Aorta (tissue), 5 donors: ENCODE results near the gene AP2A2. TPM values are rescaled to one million over a fixed set of nuclear protein-coding genes. Genes with fewer than 3 reads are reported as not detected.

Experiments used
- ATAC-seq: fragments of 200-7000 bp; cut with Tn5 transposase; one replicate; pipeline ENCODE4 v1.9.1; 2022; ENCODE audit warnings: moderate library complexity; ENCODE audit not compliant: low FRiP score
- DNase-seq, 2 donors: peaks; one replicate each; pipeline ENCODE4 v3.0.0-alpha.2; 2020
- H3K27ac ChIP-seq, 2 donors: one replicate each; pipeline ENCODE4 v1.5.1; 2013; ENCODE audit warnings: low read length in 2 of 2, mild to moderate bottlenecking in 2 of 2, moderate library complexity in 2 of 2, control low read depth in 1 of 2, inconsistent platforms in 1 of 2, low read depth in 1 of 2
- H3K27me3 ChIP-seq, 2 donors: one replicate each; pipeline ENCODE4 v1.6.1; 2013; ENCODE audit warnings: control low read depth in 1 of 2, low read length in 1 of 2, mild to moderate bottlenecking in 1 of 2, moderate library complexity in 1 of 2; ENCODE audit not compliant: insufficient read depth in 2 of 2, control insufficient read depth in 1 of 2
- H3K36me3 ChIP-seq, 2 donors: one replicate each; pipeline ENCODE4 v1.6.1; 2013; ENCODE audit warnings: control low read depth in 1 of 2, low read length in 1 of 2, mild to moderate bottlenecking in 1 of 2; ENCODE audit not compliant: insufficient read depth in 2 of 2, control insufficient read depth in 1 of 2
- H3K4me1 ChIP-seq, 2 donors: one replicate each; pipeline ENCODE4 v1.6.1; 2013; ENCODE audit warnings: low read length in 2 of 2, control low read depth in 1 of 2, mild to moderate bottlenecking in 1 of 2, moderate library complexity in 1 of 2; ENCODE audit not compliant: insufficient read depth in 2 of 2, control insufficient read depth in 1 of 2
- H3K4me3 ChIP-seq, 2 donors: one replicate each; pipeline ENCODE4 v1.5.1; 2013; ENCODE audit warnings: low read length in 2 of 2, control low read depth in 1 of 2, mild to moderate bottlenecking in 1 of 2
- H3K9me3 ChIP-seq: one replicate; pipeline ENCODE4 v1.6.1; 2013; ENCODE audit warnings: mild to moderate bottlenecking, low read length; ENCODE audit not compliant: control insufficient read depth
- WGBS, 2 donors: extraction: QIAGEN DNeasy Blood & Tissue Kit; methylation state at CpG; one replicate each; pipeline ENCODE4 v1.1.7; 2013; 5-methylcytosine and 5-hydroxymethylcytosine counted together
- intact Hi-C, 2 donors: fragments of 100-400 bp; cut with DNase I; formaldehyde crosslinking; loops; one replicate each; pipeline versions ENCODE4 v1.14.2 to v1.15.0; 2022
- polyA plus RNA-seq, 2 donors: library from polyadenylated mRNA; stranded (reverse); fragments of 200-250 nt; gene quantifications; one replicate each; pipeline ENCODE4 v1.2.3, GENCODE V29; 2013
- total RNA-seq, 2 donors: library from RNA; stranded (reverse); fragmentation: NEBNext Ultra II Directional; extraction: Animal tissue kit (Norgen Biotek cat#: 25700); gene quantifications; one replicate each; pipeline ENCODE4 v1.2.1, GENCODE V29; 2021
- donor health status: healthy with polysubstance abuse.
- donor health status: Bipolar disorder and iron deficiency.
- donor health status: DM: no; HTN: no; CAD: no.
- donor health status: DM: no; HTN: no; CAD: no.
- donor health status: DM: yes; HTN: yes; CAD: no.

The AP2A2 gene
- total and polyA plus RNA-seq, 4 donors, result 14.0 to 147 (median 70.3) TPM

DNA sequence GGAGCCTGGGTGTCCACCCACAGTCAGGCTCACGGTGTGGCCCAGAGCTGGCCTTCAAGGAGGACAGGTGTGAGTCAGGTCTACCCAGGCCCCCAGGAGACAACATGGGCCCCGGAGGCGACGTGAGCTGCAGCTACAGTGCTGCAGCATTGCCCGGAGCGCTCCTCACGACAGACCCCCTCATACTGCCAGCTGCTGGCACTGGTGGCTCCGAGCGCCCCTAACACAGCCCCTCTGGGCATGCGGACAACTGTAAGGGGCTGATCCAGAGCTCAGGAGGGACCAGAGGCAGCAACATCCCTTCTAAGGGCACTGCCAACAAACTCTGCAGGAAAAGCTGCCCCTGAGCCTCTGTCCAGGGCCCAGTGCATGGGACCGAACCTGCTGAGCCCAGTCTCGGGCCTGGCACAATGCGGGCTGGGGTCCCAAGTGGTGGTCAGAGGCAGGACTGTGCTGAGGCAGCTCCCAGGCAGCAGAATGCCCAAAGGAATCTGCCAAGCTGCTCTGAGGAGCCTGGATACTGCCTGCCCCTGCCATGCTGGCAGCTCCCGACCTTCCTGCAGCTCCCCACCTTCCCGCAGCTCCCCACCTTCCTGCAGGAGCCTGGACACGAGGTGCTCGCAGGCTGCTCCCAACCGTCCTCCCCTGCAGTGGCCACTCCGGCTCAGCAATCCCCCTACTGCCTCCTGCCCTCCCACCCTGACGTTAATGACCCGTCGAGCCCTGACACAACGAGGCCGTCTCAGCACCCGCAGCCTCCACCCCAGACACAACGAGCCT lies 30.1 kb upstream of the AP2A2 start:
- ATAC-seq (no peak), DNase-seq (no peak)
- no peak overlapping the region for H3K4me3 ChIP-seq
- no peaks in the 10 kb centered on the region for H3K9me3 ChIP-seq
- no peaks in the 10 kb centered on the region for H3K27me3 ChIP-seq
- H3K36me3 ChIP-seq, result peaks cover 0 to 3% of the 10 kb centered on the region in 2 donors
- no peaks in the 10 kb centered on the region for H3K4me1 ChIP-seq
- intact Hi-C loops, result no loop called here
- H3K27ac ChIP-seq, result no peak overlapping the region
- 84 to 85% methylated on average over 24 to 26 of the region's 26 CpGs for WGBS, 2 donors

DNA sequence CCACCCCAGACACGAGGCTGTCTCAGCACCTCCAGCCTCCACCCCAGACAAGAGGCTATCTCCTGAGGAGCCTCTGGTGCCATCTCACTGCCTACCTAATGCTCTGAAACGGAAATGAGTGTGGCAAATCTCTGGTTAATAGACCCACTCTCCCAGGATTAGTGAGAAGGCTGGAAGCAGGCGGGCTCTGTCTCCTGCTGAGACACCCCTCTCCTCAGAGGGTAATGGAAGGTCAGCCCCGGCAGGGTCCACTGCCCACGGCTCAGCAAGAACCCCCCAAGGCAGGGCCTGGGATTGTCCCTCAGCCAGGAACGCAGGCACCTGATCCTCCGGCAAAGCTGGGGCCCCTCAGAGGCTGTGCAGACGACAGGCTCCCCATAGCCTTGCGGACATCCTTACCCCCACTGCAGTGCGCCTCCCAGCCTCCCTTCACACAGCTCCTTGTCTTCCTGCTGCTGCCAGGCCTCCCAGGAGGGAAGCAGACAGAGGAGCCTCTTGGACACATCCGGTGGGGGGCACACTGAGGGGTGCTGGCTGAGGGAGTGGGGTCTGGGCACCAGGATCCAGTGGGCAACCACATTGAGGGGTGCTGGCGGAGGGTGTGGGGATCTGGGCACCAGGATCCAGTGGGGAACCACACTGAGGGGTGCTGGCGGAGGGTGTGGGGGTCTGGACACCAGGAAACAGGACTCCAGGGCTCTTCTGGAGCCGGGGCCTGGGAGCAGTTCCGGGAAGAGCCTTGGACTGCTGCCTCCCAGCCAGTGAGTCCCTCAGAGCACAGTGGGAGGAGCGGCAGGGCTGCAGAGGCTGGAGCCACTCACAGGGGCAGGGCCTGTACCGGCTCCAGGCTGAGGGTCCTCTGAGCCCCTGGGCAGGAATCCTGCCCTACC lies 28.2 kb upstream of the AP2A2 start:
- Histone ChIP-seq H3K9me3 (no peaks in the 10 kb centered on the region), H3K4me1 (no peaks in the 10 kb centered on the region), H3K27me3 (no peaks in the 10 kb centered on the region), H3K36me3 (peaks cover 0 to 5% of the 10 kb centered on the region in 2 donors), H3K27ac (no peak overlapping the region), H3K4me3 (no peak overlapping the region)
- no peak for DNase-seq
- intact Hi-C loops, result no loop called here
- no peak for ATAC-seq
- WGBS, 2 donors, result 83 to 87% methylated on average over 15 to 17 of the region's 17 CpGs

DNA sequence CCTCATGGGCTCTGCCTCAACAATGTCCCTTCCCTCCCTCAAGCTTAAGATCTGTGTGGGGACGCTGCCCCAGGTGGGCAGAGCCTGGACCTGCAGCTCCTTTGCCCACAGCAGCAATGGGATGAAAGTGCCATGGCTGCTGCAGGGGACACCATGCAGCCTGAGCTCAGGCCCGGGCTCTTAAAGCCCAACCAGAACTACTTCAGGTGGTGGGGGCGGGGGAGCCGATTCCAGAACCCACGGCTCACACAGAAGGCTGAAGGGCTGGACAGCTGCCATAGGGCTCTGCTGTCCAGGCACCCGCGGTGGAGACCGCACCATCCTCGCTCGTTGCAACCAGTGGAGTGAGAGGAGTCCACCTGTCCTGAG lies 27.5 kb upstream of the AP2A2 start:
- no peaks in the 10 kb centered on the region for H3K9me3 ChIP-seq
- no peaks in the 10 kb centered on the region for H3K4me1 ChIP-seq
- H3K27me3 ChIP-seq, result no peaks in the 10 kb centered on the region
- peaks cover 0 to 5% of the 10 kb centered on the region in 2 donors for H3K36me3 ChIP-seq
- no peak overlapping the region for H3K4me3 ChIP-seq
- no peak for DNase-seq
- no peak for ATAC-seq
- intact Hi-C loops, result no loop called here
- WGBS, 2 donors, result 58 to 64% methylated on average over 10 of the region's 10 CpGs
- no peak overlapping the region for H3K27ac ChIP-seq

DNA sequence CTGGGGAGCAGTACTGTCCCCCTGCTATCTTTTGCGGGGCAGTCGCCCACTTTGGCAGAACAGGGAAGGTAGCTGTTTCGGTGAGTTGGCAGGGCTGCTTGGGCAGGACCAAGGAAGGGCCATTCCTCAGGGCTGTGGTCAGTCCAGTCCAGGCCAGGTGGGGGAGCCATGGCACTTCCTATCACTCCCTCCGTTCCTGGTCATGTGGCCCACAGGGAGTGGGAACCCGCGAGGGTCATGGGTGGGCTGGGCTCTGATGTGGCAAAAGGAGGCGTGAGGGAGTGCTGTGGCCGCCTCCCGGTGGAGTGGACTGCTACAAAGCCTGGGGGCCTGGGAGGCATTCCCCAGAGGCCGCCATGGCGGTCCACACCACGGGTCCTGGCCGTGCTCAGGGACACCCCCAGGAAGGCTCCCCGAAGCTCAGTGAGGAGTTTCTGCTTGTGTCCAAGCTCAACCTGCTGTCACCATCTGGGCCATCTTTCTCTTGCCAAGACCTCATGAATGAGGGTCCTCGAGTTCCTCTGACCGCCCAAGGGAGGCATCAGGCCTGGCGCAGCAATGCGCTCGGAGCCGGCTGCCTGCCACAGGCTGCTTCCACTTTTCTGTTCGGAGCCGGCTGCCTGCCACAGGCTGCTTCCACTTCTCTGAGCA lies 27.0 kb upstream of the AP2A2 start:
- intact Hi-C loops, result no loop called here
- ATAC-seq (peak; percentile 16), DNase-seq (no peak)
- H3K36me3 ChIP-seq, result peaks cover 0 to 5% of the 10 kb centered on the region in 2 donors
- no peaks in the 10 kb centered on the region for H3K27me3 ChIP-seq
- 79 to 82% methylated on average over 16 to 22 of the region's 22 CpGs for WGBS, 2 donors
- H3K9me3 ChIP-seq, result no peaks in the 10 kb centered on the region
- no peaks in the 10 kb centered on the region for H3K4me1 ChIP-seq
- H3K4me3 ChIP-seq, result no peak overlapping the region
- H3K27ac ChIP-seq, result no peak overlapping the region

DNA sequence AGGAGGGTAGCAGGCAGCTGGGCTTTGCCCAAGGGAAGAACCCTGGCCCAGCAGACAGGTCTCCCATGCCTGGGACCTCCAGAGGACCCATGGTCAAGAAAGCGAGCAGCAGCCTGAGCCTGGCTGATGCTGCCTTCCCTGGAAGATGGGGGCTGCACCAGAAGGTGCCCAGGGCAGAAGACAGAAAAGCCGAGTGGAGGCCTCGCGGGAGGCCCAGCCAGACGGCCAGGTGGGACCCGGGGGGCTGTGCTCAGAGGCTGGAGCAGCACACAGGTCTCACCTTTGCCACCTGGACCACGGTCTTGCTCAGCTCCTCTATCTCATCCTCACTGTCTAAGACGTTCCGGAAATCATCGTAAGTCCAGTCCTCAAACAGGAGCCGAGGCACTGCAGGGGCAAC lies 25.9 kb upstream of the AP2A2 start:
- 91% methylated on average over 8 to 11 of the region's 11 CpGs for WGBS, 2 donors
- intact Hi-C loops, result no loop called here
- Histone ChIP-seq H3K4me1 (no peaks in the 10 kb centered on the region), H3K36me3 (peaks cover 0 to 5% of the 10 kb centered on the region in 2 donors), H3K27ac (no peak overlapping the region), H3K4me3 (no peak overlapping the region), H3K9me3 (no peaks in the 10 kb centered on the region), H3K27me3 (no peaks in the 10 kb centered on the region)
- DNase-seq, result no peak
- no peak for ATAC-seq

DNA sequence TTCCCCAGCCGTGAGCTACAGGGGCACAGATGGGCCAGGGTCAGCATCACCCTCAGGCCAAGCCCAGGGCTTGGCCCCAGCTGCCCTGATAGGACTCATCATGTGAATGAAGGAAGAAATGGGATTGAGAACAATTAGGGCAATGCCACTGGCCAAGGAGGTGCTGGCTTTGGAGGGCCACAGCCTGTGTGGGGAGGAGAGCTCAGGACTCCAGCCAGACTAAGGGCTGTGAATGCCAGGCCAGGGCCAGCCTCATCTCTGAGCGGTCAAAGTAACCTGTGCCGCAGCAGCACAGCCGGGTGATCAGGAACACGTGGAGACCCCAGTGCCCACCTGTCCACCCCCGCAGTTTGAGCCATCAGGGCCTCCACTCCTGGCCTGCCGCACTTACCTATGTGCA lies 25.1 kb upstream of the AP2A2 start:
- whole genome bisulfite sequencing, 2 donors, result 85 to 93% methylated on average over 3 to 7 of the region's 7 CpGs
- no peak overlapping the region for H3K4me3 ChIP-seq
- no peak for DNase-seq
- ATAC-seq, result no peak
- H3K27ac ChIP-seq, result no peak overlapping the region
- intact Hi-C loops, result no loop called here
- no peaks in the 10 kb centered on the region for H3K27me3 ChIP-seq
- no peaks in the 10 kb centered on the region for H3K4me1 ChIP-seq
- no peaks in the 10 kb centered on the region for H3K9me3 ChIP-seq
- peaks cover 0 to 5% of the 10 kb centered on the region in 2 donors for H3K36me3 ChIP-seq

DNA sequence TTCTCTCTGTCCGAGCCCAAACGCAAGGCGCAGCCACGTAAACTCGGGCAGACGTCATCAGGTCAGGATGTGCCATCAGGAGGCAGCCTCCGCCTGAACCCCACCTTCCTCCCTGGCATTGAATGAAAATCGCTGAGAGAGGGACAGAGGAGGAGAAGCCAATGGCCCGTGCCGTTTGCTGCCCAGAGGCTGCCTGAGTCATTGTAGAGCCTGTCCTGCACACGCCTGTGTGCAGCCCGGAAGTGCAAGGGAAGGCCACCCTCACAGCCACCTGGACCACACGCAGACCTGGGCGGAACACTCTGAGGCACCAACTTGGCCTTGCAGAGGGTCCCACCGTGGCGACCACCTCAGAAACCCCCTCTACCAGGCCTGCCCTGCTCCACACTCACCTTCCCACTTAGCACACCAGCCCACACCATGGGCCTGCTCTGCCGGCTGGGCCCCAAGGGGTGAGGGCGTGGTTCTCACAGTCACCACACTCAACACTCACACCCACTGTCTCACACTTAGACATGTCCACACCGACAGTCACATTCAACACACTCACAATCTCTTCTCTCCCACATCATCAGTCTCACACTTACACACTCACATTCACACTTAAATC lies 24.1 kb upstream of the AP2A2 start:
- WGBS, 2 donors, result 91% methylated on average over 19 of the region's 19 CpGs
- peaks cover 0 to 5% of the 10 kb centered on the region in 2 donors for H3K36me3 ChIP-seq
- intact Hi-C loops, result no loop called here

DNA sequence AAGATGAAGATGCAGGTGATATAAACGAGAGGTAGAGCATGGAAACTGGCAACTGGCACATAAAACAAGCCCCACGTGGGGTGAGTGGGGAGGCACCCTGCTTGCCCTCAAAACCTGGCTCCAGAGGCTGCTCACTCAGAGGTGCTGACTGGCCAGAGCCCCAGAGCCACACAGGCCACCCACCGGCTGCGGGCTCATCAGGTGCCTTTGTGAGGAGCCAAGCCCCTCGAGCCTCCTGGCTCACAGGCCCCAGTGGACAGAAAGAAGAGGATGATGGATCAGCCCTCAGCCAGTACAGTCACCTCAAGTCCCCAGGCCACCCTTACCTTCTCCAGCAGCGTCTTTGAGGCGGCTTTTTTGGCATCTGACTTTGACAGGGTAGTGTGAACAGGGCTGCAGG lies 21.3 kb upstream of the AP2A2 start:
- H3K9me3 ChIP-seq, result no peaks in the 10 kb centered on the region
- WGBS, 2 donors, result 94 to 97% methylated on average over 7 of the region's 7 CpGs
- no peaks in the 10 kb centered on the region for H3K4me1 ChIP-seq
- intact Hi-C loops, result no loop called here
- ATAC-seq (no peak), DNase-seq (no peak)
- H3K27me3 ChIP-seq, result no peaks in the 10 kb centered on the region
- H3K36me3 ChIP-seq, result peaks cover 0 to 5% of the 10 kb centered on the region in 2 donors
- no peak overlapping the region for H3K27ac ChIP-seq
- H3K4me3 ChIP-seq, result no peak overlapping the region

More for the DNA sequence above, 24.1 kb upstream of the AP2A2 start:
- Histone ChIP-seq H3K27me3 (no peaks in the 10 kb centered on the region), H3K4me1 (no peaks in the 10 kb centered on the region), H3K9me3 (no peaks in the 10 kb centered on the region), H3K27ac (no peak overlapping the region), H3K4me3 (no peak overlapping the region)
- DNase-seq (no peak), ATAC-seq (no peak)
